ENCODE results near the gene PPP2R3A.

GRCh38 chr3:135965506-135966270, at the start of gene PPP2R3A:
- TF ChIP-seq, protein P1, sequence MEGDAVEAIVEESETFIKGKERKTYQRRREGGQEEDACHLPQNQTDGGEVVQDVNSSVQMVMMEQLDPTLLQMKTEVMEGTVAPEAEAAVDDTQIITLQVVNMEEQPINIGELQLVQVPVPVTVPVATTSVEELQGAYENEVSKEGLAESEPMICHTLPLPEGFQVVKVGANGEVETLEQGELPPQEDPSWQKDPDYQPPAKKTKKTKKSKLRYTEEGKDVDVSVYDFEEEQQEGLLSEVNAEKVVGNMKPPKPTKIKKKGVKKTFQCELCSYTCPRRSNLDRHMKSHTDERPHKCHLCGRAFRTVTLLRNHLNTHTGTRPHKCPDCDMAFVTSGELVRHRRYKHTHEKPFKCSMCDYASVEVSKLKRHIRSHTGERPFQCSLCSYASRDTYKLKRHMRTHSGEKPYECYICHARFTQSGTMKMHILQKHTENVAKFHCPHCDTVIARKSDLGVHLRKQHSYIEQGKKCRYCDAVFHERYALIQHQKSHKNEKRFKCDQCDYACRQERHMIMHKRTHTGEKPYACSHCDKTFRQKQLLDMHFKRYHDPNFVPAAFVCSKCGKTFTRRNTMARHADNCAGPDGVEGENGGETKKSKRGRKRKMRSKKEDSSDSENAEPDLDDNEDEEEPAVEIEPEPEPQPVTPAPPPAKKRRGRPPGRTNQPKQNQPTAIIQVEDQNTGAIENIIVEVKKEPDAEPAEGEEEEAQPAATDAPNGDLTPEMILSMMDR (conservative IDR thresholded peaks at IDR 0.05; ENCODE audit: low read length) = no peak
- TF ChIP-seq EZH2phosphoT487 (IDR thresholded peaks at IDR 0.05; ENCODE audit: borderline replicate concordance) = no peak

All from Loucy (cell line).